Stimulated activated CD8-positive, alpha-beta memory T cell treated with anti-CD3 and anti-CD28 coated beads, Interleukin-12 subunit alpha, Interleukin-12 subunit beta, amount 100 ng/mL, for 24 hours (primary cell): ENCODE data around the gene GNS.
"Not testable (repeated sequence)": the region's sequence is repeated elsewhere in the genome, so short reads cannot be mapped to it uniquely, and the experiment has no call there.

Experiments
- DNase-seq: peaks from one replicate; pipeline ENCODE4 v3.0.0-alpha.2; 2020; ENCODE audit errors: extremely low read depth

GNS gene

DNA sequence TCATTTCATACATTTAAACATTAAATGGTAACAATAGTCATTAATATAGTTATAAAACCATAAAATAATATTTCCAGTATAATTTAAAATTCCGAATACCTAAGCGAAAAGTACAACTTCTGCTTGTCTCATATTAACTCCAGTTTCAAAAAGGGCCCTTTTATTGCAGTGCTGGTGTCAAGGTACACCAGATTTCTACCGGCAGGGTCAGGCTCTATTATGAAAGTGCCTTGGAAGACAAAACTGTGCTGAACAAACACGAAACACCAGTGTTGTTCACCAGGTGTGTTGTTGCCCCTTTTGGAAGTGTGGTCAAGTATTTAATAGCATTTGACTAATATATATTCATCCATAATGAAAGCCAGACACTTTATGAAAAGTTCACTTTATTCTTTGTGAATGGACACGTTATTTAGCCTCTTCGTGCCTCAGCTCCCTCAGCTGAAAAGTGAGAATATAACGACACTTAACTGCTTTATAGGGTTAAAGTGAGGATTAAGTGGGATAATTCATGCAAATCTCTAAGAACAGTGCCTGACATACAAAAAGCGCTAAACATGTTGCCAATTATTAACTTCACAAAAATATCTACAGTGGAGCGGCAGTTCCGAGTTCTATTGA is 20.3 kb upstream of the GNS start:
- DNase-seq: no peak

DNA sequence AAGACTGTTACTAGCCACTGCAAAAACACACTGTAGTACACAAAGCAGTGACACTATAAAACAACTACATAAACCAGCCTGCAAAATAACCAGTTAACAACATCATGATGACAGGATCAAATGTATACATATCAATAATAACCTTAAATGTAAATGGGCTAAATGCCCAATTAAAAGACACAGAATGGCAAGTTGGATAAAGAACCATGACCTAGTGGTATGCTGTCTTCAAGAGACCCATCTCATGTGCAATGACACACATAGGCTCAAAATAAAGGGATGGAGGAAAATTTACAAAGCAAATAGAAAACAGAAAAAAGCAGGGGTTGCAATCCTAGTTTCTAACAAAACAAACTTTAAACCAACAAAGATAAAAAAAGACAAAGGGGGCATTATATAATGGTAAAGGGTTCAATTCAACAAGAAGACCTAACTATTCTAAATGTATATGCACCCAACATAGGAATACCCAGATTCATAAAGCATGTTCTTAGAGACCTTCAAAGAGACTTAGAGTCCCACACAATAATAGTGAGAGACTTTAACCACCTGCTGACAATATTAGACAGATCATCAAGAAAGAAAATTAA is 16.0 kb upstream of the GNS start:
- not testable (repeated sequence) for DNase-seq

DNA sequence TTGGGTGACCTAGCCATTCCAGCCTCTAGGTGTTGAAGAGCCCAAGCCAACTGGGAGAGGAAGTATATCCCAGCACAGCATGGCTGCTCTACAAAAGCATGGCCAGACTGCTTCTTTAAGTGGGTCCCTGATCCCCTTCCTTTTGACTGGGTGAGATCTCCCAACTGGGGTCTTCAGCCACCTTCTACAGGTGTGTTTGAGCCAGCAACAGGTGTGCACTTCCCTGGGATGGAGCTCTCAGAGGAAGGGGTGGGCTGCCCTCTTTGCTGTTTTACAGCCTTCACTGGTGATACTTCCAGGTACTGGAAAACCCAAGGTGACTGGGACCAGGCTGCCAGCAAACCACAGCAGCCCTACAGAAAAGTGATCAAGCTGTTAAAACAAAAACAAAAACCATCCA is 14.2 kb upstream of the GNS start:
- no peak for DNase-seq

DNA sequence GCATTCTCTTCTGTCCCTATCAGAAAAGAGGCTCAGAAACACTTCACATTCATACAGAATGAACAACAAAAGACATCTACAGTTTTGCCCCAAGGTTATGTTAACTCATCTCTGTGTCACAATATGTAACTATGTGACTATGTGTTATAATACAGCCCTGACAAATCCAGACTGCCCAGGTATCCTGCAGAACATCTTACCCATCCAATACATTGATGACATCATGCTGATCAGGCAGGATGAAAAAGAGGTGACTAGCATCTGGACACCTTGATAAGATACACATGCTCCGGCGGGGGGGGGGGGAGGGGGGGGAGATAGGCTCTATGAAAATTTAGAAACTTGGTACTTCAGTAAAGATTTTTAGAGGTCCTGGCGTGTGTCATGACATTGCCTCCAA is 8.3 kb upstream of the GNS start:
- DNase-seq: no peak

DNA sequence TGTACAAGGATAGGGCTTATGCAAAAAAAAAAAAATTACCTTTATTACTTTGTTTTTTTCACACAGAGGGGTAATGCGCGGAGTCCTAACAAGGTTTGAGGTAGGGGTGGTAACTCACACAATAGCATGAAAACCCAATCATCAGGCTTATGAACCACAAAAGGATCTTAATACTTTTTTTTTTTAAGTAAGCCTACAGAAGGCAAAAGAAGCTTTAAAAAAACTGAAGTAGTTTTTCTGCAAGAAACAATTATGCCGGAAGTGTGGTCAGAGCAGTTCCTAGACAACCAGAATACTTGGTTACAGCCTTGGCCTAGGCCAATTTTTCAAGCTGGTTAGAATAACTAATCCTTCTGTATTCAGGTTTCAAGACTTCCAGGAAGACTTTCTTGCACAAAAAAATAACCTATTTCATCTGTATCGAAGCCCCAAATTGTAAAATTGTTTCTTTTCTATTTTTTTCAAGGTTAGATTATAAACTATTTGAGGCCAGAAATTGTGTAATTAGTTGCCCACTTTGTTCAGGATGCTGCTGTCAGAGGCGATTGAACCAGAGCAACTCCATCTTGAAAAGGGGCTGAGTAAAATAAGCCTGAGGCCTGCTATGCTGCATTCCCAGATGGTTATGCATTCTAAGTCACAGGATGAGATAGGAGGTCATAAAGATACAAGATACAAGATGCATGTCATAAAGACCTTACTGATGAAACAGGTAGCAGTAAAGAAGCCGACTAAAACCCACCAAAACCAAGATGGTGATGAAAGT is 1.8 kb upstream of the GNS start:
- no peak for DNase-seq

DNA sequence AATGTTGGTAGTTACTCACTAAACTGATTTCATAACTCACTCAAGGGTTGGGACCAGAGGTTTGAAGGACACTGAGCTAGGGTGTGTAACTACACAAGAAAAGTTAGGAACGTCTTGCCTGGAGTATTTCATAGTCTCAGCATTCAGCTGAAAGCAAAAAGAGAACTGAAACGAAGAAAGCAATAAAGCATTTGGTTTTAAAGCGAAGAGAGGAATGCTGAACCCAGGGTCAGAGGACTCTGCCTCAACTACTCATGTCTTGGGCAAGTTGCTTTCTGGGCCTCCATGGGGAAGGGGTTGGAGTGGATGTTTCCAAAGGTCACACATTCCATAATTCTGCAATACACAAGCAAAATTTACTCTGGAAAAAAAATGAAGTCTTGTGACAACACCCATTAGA is 1.4 kb downstream of the GNS start:
- no peak for DNase-seq

DNA sequence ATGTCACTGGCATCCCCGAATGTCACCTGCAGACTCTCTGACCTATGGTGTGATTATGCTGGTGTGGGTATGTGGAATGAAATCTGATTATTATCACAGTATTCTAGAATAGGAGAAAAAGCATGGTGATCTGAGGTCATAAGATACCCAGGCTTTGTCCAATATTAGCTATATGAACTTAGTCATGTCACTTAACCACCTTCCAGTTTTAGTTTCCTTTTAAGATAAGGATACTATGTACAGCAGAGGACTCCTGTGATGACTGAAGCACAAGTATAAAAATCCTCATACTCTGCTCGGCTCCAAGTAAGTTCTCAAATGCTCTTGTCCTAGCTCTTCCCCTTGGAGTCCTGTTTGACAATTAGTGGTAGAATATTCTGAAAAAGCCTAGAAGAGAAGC is 2.8 kb downstream of the GNS start:
- no peak for DNase-seq

DNA sequence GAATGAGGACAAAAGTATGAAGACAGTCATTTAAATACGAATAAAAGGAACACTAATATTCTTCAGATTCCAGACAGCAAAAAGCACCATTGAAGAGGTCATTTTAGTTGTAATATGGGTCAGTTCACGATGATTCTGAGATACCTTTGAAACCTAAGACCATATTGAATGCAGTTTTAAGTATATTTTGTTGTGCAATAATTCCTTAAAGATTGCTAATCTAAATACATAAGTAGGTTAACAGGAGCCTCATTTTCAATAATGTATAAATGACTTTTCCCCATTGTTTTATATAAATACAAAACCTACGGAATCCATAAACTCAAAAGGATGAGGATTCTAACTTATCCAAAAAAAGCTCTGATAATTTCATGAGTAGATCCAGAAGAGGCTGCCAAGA is 5.8 kb downstream of the GNS start:
- no peak for DNase-seq

DNA sequence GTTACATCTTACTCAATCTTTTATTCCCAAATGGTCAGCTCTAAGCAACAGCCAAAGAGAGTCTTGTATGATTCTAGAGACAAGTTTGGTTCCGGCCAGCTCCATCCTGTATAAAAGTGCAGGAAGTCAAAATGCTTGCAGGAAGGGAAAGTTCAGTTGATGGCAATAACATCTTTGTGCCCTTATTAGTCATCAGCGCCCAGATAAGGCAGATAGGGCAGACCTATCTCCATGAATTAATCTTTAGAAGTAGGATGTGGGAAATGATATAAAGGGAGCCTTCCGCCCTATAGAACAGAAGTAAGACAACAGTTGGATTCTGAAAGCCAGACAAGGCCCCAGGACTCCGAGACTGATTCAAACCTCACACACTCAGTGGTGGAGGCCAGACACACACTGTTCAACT is 6.4 kb downstream of the GNS start:
- DNase-seq: no peak

DNA sequence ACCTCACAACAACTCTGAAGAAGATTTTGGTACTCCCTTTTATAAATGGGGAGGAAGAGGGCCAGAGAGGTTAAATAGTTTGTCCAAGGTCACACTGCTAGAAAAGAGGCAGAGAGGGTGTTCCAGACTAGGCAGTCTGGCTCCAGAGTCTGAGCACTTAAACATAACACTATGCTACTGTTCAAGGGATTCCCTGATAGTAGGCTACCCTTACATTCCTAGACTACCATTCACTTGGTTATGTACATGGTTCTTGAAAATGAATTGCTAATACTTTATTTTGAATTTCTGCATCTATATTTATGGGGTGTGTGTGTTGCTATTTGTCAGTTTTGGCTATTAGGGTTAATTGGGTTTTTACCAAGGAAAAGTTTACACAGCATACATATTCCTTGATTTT is 7.2 kb downstream of the GNS start:
- no peak for DNase-seq

DNA sequence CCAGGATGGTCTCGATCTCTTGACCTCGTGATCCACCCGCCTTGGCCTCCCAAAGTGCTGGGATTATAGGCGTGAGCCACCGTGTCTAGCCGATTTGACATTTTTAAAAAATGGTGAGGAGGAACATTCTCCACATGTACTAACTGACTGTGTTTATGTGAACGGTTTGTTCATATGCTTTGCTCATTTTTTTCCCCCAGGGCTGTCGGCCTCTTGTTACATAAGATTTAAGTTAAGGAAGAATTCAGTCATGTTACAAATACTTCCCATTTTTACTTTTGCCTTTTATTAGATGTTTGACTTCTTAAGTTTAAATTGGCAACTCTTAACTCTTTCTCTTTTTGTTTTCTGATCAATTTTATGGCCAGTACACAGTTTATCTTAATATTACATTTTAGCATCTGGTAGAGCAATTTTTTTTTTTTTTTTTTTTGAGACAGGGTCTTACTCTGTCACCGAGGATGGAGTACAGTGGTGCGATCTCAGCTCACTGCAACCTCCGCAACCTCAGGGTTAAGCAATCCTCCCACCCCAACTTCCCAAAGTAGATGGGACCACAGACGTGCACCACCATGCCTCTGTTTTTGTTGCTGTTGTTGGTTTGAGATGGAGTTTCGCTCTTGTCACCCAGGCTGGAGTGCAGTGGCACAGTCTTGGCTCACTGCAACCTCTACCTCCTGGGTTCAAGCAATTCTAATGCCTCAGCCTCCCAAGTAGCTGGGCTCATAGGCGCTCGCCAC is 9.6 kb downstream of the GNS start:
- DNase-seq: no peak

DNA sequence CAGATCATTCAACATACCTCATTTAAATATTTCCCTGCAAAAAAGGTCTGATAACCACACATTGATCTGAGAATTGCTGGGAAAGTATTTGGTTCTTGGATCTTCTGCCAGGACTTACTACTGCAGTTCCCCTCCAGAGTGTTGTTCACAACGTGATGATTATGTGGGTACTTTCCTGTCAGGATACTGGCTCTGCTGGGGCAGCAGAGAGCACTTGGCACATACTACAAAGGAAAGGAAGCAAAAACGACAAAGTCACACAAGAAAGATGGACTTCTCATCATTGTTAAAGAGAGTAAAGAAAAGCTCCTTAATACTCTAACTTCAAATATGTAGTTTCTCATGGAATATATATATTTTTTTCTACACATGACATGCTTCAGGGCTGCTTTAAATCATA is 11.5 kb downstream of the GNS start:
- no peak for DNase-seq

DNA sequence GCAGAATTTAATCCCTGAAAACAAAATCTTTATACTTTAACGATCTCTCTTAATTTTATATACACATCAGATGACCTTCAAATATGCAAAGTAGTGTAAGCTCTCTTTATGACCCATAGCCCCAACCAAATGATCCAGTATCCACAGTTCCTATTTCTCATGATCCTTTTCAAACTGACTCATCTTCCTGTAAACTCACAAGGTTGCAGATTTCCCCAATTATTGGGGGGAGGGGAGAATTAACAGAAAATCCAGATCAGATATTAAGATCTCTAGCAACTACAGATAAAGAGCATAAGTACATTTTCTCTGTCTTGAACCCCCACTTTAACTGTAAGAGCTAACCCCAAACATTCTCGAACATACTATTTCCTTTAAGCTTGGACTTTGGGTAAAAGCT is 12.5 kb downstream of the GNS start:
- no peak for DNase-seq

DNA sequence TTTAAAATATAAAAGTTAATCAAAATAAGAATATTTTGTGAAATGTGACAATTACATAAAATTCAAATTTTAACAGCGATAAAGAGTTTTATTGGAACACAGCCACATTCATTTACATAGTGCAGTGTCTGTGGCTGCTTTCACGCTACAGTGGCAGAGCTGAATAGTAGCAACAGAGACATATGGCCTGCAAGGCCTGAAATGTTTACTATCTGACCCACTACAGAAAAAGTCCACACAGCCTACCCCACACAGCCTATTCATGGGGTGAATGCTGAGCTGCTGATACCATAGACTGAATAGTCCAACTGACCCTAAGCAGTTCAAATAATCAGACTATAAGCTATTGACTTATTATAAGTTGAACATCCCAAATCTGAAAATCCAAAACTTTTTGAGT is 13.2 kb downstream of the GNS start:
- no peak for DNase-seq

DNA sequence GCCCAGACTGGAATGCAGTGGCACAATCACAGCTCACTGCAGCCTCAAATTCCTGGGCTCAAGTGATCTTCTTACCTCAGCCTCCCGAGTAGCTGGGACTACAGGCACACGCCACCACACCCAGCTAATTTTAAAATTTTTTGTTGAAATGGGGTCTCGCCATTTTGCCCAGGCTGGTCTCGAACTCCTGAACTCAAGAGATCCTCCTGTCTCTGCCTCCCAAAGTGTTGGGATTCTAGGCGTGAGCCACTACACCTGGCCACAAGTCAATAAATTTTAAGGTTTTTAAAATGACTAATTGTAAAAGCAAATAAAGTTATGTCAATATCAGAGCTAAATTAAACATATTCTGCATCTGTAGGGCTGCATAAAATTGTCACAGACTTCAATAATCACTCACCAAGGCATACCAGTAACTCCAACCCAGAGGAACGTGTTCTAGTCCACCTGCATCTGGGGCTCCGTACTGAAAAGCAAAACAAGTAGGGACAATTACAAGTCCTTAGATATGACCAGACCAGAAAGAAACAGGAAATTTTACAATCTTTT is 13.9 kb downstream of the GNS start:
- no peak for DNase-seq

DNA sequence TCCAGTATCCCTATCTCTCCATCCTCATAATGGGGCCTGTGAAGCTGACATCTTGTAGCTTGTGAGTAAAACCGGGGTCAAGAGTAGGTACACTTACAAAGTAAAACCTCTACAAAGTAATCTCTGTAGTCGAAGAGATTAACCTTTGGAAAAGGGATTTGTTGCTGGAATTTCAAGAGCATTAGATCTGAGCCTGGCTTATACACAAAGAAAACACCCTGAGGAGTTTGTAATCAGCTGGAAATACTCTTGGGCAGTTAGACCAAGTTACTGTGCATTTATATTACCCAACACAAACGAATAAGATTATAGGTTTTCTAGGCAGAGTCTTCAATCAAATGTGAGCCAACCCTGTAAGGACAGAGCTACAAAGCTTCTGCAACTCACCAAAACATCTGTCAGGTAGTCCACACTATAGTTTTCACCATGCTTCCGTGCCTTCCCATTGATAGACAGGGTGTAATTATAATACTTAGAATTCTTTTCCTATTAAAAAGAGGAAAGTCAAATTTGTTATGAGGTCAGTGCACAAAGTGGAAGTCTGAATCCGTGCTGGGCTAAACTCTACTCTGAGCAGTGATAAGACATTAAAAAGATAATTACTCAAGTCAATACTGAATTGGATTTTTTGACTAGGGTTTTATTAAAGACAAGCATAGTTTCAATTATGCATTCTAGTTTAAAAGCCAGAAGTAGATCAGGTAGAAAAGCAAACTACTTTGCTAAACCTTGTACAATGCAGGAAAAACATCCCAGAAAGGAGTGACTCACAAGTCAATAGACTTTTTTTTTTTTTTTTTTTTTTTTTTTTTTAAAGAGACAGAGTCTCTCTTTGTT is 14.6 kb downstream of the GNS start:
- no peak for DNase-seq

DNA sequence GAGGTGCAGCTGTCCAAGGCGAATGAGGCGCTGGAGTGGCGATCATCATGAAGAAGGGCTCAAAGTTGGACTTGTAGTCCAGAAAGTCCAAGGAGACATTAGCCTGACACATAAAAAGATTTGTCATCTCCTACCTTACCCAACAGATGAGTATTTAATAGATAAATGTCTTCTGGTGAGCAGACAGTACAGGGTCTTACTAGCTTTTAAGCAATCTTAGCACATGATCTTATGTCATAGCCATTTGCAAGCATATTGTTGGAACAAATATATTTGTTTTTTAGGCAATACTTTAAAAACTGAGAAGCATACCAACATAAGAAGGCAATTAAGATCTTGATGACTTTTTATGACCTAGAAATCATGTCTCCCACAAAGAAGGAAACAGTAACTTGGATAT is 16.0 kb downstream of the GNS start:
- DNase-seq: no peak

DNA sequence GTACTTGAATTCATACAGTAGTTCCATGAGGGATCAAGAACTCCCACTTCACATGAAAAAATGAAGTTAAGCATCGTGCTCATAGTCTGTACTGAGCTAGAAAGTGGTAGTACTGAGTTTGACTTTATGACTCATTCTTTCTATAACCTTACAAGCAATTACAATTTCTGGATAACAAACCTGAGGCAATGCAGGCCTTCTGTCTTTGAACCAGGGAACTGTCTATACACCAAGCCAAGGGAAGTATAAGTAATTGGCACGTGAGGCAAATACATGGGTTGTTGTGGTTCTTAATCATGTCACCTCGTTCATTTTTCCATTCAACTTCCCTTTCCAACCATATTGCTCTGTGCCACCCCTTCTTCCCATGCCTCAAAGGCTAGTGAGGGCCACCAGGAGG is 16.8 kb downstream of the GNS start:
- no peak for DNase-seq

DNA sequence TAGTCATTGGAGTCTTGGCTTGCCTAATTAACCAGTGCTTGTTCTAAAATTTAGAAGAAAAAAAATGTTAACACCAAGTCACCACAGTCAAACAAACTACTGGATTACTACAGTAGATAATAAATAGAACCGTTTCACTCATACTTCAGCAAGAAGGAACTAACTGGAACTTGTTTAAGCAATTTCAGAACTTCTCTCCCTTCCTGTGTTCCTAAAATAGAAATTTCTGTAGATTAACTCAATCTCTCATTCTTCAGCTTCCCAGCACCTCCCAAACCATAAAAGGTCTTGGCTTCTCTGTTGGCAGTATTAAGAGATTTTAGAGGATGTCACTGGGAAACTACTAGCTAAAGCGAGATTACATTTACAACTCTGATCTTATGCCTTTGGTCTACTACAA is 18.6 kb downstream of the GNS start:
- no peak for DNase-seq

DNA sequence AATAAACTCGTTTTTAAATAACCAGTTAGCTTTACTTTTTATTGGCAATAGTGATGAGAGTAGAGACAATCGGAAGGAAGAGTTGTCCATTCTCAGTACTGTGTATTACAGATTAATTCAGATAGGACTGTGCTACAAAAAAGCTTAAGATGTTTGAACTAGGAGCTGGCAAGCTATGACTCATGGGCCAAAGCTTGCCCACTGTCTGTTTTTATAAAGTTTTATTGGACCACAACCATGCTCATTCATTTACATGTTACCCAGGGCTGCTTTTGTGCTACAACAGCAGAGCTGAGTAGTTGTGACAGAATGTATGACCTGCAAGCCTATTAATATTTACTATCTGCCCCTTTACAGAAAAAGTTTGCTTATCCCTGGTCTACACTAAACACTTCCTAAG is 19.4 kb downstream of the GNS start:
- no peak for DNase-seq

DNA sequence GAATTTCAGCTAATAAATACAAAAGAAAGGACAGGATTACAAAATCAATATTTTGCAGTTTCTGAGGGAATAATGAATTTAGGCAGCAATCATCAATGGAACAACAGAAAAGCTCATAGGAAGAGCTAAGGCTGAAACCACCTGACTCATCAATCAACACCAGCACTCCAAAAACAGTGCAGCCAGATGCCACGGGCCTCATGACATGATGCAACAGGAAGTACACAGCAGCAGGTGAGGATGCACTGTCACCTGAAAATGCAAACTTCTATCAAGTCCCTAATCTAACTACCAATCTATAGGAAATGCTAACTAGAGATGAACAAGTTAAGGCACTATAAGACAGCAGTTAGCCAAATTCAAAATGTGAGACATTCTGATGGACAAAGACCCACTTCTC is 21.7 kb downstream of the GNS start:
- DNase-seq: no peak

DNA sequence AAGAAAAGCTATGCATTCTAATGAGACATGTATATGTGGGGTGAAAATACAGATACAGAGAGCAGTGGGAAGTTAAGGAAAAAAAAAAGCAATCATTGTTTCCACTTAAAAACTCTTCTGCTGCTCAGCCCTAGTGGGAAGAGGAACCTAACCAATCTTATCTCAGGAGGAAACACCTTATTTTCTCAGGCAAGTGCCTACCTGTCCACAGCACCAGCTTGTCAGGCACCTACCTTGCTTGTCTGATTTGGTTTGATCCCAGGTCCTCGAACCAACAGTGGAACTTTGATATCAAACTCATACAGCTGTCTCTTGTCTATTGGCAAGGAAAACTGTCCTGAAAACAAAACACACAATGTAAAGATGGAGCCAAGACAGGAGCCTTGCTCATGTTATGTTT is 22.4 kb downstream of the GNS start:
- no peak for DNase-seq
